ENCODE measurements around the gene PRICKLE1. TPM values are rescaled to one million over a fixed set of nuclear protein-coding genes. Genes with fewer than 3 reads are reported as not detected.
A peak's percentile ranks its signal among the peaks of the same experiment; 100 is the strongest.

The PRICKLE1 gene
- total and polyA plus RNA-seq, 2 experiments from 2014 or later, result 7.7 to 51.7 TPM

DNA sequence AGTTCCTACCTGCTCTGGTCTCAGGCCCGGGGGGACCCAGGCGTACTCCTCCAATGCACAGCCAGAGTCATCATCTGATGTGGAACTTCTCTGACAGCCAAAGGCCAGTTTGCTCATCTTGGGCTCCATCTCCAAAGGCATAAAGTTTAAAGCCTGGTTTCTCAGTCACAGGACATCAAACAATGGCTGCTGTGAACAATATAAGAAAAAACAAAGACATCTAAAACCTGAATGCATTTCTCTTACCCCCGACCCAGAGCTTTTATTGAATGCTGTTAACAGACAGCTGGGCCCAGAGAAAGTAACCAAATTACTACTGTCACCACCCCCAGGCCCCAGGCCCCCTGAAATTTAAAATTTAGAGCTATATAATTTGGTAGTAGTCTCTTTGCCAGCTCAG lies 117.2 kb downstream of the PRICKLE1 start (continued):
- TF ChIP-seq, protein P1, sequence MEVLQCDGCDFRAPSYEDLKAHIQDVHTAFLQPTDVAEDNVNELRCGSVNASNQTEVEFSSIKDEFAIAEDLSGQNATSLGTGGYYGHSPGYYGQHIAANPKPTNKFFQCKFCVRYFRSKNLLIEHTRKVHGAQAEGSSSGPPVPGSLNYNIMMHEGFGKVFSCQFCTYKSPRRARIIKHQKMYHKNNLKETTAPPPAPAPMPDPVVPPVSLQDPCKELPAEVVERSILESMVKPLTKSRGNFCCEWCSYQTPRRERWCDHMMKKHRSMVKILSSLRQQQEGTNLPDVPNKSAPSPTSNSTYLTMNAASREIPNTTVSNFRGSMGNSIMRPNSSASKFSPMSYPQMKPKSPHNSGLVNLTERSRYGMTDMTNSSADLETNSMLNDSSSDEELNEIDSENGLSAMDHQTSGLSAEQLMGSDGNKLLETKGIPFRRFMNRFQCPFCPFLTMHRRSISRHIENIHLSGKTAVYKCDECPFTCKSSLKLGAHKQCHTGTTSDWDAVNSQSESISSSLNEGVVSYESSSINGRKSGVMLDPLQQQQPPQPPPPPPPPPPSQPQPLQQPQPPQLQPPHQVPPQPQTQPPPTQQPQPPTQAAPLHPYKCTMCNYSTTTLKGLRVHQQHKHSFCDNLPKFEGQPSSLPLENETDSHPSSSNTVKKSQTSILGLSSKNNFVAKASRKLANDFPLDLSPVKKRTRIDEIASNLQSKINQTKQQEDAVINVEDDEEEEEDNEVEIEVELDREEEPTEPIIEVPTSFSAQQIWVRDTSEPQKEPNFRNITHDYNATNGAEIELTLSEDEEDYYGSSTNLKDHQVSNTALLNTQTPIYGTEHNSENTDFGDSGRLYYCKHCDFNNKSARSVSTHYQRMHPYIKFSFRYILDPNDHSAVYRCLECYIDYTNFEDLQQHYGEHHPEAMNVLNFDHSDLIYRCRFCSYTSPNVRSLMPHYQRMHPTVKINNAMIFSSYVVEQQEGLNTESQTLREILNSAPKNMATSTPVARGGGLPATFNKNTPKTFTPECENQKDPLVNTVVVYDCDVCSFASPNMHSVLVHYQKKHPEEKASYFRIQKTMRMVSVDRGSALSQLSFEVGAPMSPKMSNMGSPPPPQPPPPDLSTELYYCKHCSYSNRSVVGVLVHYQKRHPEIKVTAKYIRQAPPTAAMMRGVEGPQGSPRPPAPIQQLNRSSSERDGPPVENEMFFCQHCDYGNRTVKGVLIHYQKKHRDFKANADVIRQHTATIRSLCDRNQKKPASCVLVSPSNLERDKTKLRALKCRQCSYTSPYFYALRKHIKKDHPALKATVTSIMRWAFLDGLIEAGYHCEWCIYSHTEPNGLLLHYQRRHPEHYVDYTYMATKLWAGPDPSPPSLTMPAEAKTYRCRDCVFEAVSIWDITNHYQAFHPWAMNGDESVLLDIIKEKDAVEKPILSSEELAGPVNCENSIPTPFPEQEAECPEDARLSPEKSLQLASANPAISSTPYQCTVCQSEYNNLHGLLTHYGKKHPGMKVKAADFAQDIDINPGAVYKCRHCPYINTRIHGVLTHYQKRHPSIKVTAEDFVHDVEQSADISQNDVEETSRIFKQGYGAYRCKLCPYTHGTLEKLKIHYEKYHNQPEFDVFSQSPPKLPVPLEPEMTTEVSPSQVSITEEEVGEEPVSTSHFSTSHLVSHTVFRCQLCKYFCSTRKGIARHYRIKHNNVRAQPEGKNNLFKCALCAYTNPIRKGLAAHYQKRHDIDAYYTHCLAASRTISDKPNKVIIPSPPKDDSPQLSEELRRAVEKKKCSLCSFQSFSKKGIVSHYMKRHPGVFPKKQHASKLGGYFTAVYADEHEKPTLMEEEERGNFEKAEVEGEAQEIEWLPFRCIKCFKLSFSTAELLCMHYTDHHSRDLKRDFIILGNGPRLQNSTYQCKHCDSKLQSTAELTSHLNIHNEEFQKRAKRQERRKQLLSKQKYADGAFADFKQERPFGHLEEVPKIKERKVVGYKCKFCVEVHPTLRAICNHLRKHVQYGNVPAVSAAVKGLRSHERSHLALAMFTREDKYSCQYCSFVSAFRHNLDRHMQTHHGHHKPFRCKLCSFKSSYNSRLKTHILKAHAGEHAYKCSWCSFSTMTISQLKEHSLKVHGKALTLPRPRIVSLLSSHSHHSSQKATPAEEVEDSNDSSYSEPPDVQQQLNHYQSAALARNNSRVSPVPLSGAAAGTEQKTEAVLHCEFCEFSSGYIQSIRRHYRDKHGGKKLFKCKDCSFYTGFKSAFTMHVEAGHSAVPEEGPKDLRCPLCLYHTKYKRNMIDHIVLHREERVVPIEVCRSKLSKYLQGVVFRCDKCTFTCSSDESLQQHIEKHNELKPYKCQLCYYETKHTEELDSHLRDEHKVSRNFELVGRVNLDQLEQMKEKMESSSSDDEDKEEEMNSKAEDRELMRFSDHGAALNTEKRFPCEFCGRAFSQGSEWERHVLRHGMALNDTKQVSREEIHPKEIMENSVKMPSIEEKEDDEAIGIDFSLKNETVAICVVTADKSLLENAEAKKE (CRISPR knock-in tag; IDR thresholded peaks at IDR 0.05), result no peak
- TF ChIP-seq CREB1 (CRISPR knock-in tag; IDR thresholded peaks at IDR 0.05; ENCODE audit: low read depth), result no peak
- TF ChIP-seq CTCF (conservative IDR thresholded peaks at IDR 0.05; ENCODE audit: low read depth in 2 of 2), result no peak

GRCh38 chr12:42469355-42470175 lies 120.0 kb downstream of the PRICKLE1 start:
- peaks cover 3% of the 10 kb centered on the region for H3K27me3 Mint-ChIP-seq (ENCODE audit: insufficient read depth, low read depth, poor library complexity)
- Histone ChIP-seq H3K27ac (ENCODE audit: low read depth) (peak overlapping the region; percentile 21; the same call in 1 of the 2 replicates), H3F3A (replicated peaks; ENCODE audit: low read depth) (no peaks in the 10 kb centered on the region; the same call in 1 of the 2 replicates), H3K4me2 (peak overlapping the region; percentile 35; the same call in 1 of the 2 replicates), H3K9me2 (ENCODE audit: insufficient read depth) (no peaks in the 10 kb centered on the region), H3K79me2 (replicated peaks; ENCODE audit: insufficient read depth) (peaks cover 42% of the 10 kb centered on the region), H4K20me1 (replicated peaks; ENCODE audit: insufficient read depth) (peaks cover 20% of the 10 kb centered on the region), H3K27me3 (ENCODE audit: insufficient read depth) (no peaks in the 10 kb centered on the region), H2AFZ (no peak overlapping the region), H3K4me1 (ENCODE audit: insufficient read depth) (peaks cover 38% of the 10 kb centered on the region), H3K36me3 (ENCODE audit: insufficient read depth) (peaks cover 31% of the 10 kb centered on the region), H3K4me3 (no peak overlapping the region)
- no peak for DNase-seq (ENCODE audit: low spot score)
- H3K9me3 Mint-ChIP-seq, result no peaks in the 10 kb centered on the region; the same call in 2 of the 3 replicates
- 0 out of 2 replicates have a peak overlapping the region, but pooled peaks have one; percentile 9 for H3K27ac Mint-ChIP-seq
- H3K36me3 Mint-ChIP-seq (ENCODE audit: low read depth), result peaks cover 72% of the 10 kb centered on the region
- no peak for ATAC-seq
- H3K4me1 Mint-ChIP-seq, result peaks cover 43% of the 10 kb centered on the region
- H3K4me3 Mint-ChIP-seq, result no peak overlapping the region
- no peak for TF ChIP-seq CTCF (conservative IDR thresholded peaks at IDR 0.05; ENCODE audit: low read depth in 2 of 2)
